Measurements from ENCODE around the gene SASS6.

DNA sequence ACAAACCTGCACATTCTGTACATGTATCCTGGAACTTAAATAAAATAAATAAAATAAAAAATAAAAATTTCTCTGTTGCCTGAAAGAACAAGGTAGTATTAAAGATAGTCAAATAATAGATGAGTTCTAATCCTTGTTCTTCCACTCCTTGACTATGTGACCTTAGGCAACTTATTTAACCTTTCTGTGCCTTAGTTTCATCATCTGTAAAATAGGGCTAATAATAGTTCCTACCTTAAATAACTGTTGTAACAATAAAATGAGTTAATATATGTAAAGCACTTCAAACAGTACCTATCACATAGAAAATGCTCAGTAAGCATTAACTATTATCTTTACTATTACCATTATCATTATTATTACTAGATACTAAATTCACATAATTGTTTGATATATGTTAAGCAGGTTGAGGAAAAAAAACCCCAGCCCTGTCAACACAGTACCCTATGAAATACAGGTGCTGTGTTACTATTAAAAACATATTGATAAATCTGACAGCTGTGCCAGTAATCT lies 23.1 kb downstream of the SASS6 start:
- TF ChIP-seq CTCF (IDR thresholded peaks at IDR 0.05) (no peak), POLR2A (IDR thresholded peaks at IDR 0.05) (no peak), POLR2AphosphoS5 (IDR thresholded peaks at IDR 0.05) (no peak)

All from breast epithelium (tissue), 3 donors.